ENCODE results near the gene NUP62.
"Not testable (repeated sequence)": the region's sequence is repeated elsewhere in the genome, so short reads cannot be mapped to it uniquely, and the experiment has no call there.

NUP62 gene, protein sequence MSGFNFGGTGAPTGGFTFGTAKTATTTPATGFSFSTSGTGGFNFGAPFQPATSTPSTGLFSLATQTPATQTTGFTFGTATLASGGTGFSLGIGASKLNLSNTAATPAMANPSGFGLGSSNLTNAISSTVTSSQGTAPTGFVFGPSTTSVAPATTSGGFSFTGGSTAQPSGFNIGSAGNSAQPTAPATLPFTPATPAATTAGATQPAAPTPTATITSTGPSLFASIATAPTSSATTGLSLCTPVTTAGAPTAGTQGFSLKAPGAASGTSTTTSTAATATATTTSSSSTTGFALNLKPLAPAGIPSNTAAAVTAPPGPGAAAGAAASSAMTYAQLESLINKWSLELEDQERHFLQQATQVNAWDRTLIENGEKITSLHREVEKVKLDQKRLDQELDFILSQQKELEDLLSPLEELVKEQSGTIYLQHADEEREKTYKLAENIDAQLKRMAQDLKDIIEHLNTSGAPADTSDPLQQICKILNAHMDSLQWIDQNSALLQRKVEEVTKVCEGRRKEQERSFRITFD

DNA sequence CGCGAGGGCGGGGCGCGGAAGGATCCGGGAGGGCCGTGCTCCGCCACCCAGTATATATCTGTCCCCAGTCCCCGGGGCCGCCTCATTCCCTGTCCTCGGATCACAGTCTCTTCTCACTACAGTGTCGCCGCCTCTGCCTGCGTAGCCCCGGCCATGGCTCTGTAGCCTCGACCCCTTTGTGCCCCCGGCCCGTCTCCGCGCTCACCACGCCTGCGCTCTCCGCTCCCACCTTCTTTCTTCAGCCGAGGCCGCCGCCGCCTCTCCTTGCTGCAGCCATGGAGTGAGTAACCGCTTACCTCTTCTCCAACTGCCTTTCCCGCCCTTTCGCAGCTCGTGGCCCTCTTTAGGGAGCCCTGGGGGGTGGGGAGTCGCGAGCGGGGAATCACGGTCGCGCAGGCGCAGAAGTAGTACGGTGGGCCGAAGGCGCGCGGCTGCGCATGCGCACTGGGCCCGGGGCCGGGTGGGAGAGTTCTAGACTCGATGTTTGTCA, at the start of gene NUP62, which contains the start of gene ATF5:
Gene NUP62 (minus strand): TSS at position 384 of the 490 bp plus-strand sequence. CDS start 19,697 bp downstream, outside the sequence.
Gene ATF5 (plus strand): TSS at position 85 of the 490 bp plus-strand sequence. CDS start 1,646 bp downstream, outside the sequence.
- DNase-seq: no peak

DNA sequence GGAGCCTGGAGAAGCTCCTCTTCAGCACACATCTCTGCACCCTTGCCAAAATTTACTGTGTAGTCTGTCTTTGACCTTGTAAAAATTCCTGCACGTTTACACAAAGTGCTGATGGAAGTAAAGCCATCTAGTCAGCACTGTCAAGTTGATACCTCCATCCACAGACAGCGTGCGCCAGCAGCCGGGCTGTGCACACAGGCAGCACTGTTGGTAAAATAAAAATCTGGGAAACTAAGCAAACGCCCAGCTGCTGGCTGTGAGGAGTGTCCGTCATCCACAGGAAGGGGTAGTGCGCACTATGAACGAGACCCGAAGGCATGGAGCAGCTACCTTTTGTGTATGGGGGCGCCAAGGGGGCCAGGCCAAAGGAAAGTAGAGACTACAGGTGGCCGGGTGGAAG, 49.0 kb upstream of the NUP62 start:
- DNase-seq: no peak

DNA sequence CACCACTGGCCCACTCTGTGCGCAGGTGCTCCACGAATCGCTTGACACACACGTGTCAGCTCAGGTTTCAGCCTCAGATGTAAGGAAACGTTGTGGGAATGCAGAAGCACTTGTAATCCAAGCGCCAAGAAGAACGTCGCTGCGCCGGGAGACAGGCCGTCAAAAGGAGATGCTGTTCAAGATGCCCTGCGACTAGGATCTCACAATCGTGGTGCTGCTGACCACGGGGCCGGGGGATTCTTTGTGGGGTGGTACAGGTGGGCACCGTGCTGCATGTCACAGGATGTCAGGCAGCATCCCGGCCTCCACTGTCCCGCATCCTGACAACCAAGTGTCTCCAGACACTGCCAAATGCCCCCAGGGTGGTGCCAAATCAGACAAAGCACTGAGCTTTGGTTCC, 48.6 kb upstream of the NUP62 start:
- DNase-seq: no peak

DNA sequence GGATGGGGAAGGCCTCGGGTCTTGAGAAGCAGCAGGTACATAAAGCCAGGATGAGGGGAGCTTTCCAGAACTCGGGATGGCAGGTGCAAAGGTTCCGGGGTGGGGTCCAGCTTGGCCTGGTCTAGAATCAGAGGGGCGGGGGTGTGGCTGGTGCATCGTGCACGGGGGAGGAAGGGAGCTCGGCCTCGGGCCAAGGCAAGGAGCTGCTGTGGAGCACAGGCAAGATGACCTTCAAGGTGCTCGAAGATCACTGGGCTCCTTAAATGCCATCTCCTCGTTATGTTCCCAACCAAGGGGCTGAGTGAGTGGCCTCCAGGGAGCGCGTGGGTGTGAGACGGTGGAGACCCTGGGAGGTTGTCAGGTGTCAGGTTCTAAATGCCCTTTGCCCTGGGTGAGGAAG, 47.8 kb upstream of the NUP62 start:
- DNase-seq: no peak

DNA sequence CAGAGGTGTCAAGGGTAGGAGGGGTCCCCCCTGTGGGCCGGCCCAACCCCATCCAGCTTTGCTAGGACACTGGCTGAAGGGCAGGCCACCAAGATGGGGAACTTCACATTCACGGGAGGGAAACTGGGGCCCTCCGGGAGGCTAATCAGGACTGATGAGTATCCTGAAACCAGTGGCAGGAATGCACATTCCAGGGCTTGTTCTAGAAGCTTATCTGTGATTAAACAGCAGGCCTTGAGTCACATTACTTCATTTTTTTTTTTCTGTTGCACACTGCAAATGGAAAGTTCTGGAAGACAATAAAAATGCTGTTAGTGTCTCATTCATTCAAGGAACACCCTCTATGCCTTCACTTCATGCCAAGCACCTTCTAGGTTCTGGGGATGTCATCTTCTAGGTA, 47.2 kb upstream of the NUP62 start:
- DNase-seq: no peak

DNA sequence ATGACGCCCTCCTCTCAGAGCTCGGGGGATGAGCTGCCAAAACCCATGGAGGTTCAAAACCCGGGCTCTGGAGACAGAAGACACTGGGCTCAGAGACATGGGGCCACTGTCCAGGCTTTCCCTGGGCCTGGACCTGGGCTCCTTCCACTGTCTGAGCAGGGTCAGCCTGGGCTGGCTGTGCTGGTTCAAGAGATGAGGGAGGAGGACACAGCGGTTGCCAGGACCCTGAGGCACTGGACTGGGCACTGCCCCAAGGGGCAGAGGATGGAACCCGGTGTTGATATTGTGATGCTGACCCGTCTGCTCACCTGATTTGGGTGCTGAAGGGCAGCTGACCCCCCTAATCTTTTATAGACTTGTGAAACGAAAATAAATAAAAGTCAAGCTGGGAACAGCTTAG, 45.7 kb upstream of the NUP62 start:
- DNase-seq: no peak

DNA sequence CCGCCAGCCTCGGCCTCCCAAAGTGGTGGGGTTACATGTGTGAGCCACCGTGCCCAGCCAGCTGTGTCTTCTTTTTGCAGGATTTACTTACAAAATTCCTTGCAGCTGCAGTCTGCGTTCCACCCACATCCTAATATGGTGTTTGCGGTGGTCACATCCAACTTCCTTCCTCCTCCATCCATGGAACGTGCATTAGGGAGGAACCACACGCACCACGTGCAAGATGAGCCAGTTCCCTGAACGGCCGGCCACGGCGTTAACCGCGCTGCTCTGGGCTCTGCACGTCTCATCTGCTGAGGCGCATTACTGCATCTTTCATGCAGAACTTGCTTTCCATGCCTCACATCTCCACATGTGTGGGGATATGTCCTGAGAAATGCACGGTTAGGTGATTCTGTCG, 44.7 kb upstream of the NUP62 start:
- DNase-seq: no peak

DNA sequence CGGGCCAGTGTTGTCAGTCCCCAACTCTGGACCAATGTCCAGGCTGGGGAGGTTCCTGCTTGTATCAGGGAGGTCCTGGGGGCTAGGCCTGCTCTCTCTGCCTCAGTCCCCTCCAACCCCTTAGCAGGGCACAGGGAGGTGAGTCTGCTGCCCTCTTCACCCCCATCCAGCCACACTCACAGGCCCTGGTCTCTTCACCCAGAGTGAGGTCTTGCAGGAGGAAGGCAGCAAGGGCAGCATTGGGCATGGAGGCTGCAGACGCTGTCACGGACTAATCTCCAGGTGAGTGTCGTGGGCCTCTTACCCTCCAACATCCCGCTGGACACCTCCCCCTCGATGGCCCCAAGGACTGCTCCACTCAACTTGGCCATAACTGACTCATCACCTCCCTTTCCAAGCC, 43.5 kb upstream of the NUP62 start:
- no peak for DNase-seq

DNA sequence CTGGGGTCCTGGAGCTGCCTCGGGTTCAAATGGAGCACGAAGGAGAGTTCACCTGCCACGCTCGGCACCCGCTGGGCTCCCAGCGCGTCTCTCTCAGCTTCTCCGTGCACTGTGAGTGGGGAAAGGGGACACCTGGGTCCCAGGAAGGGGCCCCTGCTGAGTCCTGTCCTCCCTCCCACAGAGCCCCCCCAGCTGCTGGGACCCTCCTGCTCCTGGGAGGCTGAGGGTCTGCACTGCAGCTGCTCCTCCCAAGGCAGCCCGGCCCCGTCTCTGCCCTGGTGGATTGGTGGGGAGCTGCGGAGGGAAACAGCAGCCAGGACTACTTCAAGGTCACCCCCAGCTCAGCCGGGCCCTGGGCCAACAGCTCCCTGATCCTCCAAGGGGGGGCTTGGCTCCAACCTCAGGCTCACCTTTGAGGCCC, 42.7 kb upstream of the NUP62 start:
- no peak for DNase-seq

DNA sequence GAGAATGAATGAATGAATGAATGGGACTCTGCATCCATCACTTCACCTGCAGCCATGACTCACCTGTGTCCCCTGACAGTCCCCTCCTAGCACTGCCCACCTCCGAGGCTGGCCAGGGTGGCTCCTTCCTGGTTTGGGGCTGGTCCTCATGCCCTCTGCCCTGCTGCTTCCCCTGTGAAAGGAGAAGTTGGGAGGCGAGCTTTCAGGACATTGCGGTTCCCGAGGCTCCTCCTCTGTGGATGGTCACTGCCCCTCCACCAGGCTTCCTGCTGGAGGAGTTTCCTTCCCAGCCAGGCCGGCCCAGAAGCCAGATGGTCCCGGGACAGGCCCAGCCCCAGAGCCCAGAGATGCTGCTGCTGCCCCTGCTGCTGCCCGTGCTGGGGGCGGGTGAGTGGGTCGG, 40.1 kb upstream of the NUP62 start:
- DNase-seq: not testable (repeated sequence)

DNA sequence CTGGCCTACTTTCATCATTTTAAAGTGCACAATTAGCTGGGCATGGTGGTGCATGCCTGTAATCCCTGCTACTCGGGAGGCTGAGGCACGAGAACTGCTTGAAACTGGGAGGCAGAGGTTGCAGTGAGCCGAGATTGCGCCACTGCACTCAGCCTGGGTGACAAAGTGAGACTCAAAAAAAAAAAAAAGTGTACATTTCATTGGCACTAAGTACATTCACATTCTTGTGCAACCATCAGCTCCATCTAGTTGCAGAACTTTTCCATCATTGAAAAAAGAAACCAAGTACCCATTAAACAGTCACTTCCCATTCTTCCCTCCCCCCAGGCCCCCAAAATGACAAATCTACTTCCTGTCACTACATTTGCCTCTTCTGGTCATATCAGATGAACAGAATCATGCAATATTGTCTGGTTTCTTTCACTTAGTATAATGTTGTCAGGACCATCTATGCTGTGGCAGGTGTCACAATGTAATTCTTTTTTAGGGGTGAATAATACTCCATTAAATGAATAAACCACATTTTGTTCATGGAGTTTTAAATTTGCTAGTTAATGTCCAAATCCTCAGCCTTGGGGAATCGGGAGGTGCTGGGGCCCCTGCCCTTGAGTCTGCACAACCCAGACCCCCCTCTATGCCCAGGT, 39.1 kb upstream of the NUP62 start:
- peak; percentile 67 for DNase-seq

DNA sequence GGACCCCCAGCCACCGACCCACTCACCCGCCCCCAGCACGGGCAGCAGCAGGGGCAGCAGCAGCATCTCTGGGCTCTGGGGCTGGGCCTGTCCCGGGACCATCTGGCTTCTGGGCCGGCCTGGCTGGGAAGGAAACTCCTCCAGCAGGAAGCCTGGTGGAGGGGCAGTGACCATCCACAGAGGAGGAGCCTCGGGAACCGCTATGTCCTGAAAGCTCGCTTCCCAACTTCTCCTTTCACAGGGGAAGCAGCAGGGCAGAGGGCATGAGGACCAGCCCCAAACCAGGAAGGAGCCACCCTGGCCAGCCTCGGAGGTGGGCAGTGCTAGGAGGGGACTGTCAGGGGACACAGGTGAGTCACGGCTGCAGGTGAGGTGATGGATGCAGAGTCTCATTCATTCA, 31.7 kb upstream of the NUP62 start, which contains the start of gene SIGLEC11:
Gene SIGLEC11 (minus strand): TSS at position 193 of the 400 bp plus-strand sequence. CDS start 91 bp downstream, at position 102.
- DNase-seq: not testable (repeated sequence)

DNA sequence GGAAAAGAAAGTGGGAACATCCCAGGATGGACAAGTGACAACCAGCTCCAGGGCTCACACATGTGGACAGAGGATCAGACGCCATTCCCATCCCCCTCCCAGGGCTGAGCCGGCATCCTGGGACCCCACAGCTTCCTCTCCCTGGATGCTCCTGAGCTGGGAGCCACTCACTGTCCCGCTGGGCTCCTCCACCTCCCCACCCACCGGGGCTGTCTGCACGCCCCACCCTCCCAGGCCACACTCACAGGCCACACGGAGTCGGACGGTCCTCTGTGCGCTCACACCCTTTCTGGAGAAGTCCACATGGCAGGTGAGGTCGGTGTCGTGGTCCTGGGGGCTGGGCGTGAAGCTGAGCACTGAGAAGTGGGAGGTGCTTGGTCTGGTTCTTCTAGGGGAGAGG, 30.6 kb upstream of the NUP62 start:
- not testable (repeated sequence) for DNase-seq

DNA sequence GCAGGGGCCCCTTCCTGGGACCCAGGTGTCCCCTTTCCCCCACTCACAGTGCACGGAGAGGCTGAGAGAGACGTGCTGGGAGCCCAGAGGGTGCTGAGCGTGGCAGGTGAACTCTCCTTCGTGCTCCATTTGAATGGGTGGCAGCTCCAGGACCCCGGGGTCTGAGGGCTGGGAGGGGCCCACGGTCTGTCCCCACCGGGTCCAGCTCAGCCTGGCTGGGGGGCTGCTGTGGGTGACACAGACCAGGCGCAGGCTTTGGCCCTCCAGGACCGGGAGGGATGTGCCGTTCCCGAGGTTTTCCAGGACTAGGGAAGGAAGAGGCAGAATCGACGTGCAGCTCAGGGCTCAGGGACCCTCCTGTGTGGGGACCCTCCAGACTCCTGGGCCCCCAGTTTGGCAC, 29.3 kb upstream of the NUP62 start:
- DNase-seq: not testable (repeated sequence)

DNA sequence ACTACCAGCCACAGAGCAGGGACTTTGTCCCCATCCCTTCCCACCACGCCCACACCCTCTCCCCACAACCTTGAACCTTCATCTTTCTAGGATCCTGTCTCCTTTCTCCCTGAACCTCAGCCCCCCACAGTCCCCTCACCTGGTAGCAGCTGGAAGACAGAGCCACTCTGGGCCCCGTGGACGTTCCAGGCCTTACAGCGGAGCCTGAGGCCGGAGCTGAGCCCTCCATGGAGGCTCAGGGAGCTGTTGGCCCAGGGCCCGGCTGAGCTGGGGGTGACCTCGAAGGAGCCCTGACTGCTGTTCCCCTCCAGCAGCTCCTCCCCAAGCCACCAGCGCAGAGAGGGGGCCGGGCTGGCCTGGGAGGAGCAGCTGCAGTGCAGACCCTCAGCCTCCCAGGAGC, 28.8 kb upstream of the NUP62 start:
- DNase-seq: not testable (repeated sequence)

DNA sequence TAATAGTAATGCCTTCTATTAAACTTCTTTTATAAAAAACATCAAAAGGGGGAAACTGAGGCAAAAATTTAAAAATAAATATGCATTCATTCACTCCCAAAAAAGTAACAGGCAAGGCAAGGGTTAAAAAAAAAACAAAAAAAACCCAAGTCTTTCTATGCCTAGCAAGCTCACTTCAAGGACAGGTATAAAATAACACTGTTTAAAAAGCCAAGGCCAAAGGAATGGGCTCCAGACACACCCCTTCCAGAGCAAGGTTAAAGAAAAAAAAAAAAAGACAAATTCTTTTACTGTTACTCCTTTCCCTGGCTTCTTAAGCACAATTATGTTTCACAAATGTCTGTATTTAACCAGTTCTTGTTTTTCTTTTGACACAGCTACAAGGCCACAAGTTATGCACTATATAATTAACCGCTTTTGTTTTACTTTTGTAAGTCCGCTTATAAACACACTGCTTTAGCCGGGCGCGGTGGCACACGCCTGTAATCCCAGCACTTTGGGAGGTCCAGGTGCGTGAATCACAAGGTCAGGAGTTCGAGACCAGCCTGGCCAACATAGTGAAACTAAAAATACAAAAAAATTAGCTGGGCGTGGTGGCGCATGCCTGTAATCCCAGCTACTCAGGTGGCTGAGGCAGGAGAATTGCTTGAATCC, 28.1 kb upstream of the NUP62 start:
- no peak for DNase-seq

DNA sequence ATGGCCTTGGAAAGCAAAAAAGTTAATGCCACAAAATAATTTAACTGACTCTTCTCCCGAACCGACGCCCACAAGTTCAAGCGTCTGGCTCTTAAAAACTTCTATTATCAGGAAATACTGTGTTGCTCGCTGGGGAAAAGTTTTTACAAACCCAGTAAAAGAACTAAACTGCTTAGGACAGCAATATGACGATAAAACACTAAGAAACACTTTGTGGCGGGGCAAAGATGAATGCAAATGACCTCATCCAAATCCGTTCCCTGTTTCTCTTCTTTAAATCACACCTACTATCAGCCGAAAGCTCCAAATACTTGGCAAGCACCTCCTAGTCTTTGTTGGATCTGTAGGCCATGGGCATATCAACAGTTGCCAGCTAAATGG, 26.8 kb upstream of the NUP62 start:
- DNase-seq: no peak

DNA sequence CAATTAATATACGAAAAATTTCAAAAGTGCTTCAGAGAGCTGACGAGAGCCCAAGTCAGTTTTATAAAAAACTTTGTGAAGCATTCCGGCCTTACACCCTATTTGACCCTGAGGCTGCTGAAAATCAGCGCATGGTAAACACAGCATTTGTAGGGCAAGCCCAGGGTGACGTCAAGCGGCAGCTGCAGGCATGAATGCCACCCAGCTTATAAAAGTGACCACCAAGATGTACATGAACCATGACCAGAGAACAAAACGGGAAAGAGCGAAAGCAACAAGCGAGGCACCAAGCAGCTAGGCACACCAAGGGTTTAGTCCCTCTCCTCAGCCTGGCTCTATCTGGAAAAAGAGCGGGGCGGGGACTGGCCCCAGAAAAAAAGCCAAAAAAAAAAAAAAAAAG, 25.6 kb upstream of the NUP62 start:
- no peak for DNase-seq

DNA sequence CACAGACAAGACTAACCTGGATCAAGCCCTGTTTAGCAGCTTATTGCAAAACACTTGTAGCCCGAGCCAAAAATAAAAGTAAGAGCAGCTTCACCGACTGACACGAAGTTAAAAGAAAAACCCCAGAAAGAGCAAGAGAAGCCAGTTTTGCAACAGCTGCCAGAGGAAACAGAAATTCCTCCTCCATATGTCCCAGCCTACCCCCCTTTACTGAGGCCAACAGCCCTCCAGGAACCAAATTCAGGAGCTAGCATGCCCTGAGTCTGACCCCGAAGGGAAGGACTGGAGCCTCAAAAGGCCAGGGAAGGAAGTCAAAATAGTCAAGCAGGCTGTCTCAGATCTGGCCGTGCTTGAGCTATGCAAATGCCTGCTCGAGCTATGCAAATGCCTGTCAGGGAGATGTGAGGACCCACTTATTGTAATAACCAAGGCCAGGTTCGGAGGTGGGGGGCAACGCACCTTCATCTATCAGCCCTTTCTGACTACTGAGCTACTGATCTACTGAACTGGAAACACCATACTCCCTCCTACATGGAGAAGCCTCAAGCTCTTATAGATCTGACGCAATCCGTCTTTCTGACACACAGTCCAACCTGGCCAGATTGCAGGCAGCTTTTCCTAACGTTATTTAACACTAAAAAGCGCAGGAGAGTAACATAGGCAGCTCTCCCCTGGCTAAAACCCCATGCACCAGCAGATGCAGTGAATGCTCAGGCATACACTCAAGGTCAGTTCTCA, 25.0 kb upstream of the NUP62 start:
- DNase-seq: no peak

DNA sequence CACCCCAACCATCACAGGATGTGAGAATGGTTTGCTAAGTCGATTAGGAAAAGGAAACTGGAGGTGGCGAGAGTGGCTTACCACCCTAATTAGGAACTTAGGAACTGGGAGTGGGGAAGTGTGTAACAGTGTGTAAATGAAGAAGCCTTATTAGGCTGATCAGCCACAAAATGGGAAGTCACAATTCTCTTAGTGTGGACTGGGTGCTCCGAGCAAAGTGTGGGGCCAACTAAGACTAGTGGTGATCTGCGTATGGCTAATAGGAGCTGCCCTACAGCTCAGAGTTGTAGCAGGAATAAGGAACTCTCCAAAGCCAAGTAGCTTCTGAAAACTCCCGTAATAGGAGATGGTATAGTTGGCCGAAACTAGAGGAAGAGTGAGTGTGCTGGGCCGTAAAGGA, 24.1 kb upstream of the NUP62 start:
- DNase-seq: no peak

DNA sequence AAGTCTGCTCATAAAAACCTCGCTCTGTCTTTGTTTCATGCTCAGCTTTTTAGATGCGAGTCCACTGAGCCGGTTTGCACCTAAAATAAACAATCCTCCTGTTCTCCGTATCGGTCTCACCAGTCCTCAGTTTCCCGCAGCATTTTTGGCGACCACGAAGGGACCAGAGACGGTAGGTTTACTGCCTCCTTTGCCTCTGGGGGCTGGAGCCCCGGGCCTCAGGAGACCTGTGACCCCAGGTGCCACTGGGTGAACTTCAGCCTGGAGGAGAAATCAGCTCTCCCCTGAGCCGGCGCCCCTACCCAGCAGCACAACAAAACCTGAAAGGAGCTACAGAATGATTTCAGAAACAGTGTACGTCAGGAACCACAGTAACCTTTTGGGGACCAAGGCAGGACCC, 23.6 kb upstream of the NUP62 start:
- DNase-seq: no peak

DNA sequence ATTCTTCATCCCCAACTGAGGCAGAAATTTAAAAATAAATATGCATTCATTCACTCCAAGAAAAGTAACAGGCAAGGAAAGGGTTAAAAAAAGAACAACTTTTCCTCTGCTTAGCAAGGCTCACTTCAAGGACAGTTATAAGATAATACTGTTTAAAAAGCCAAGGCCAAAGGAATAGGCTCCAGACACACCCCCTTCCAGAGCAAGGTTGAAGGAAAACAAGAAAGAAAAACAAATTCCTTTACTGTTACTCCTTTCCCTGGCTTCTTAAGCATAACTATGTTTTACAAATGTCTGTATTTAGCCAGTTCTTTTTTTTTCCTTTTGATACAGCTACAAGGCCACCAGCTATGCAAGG, 23.2 kb upstream of the NUP62 start:
- DNase-seq: no peak

All from SIG-M5 (cell line).